GM19351 (cell line): ENCODE data around the gene DNMT3A.
A peak's percentile ranks its signal among the peaks of the same experiment; 100 is the strongest.

Experiments used
- ATAC-seq: cut with Tn5 transposase; IDR thresholded peaks from one replicate; pipeline ENCODE4 v1.9.1; 2021; ENCODE audit warnings: mild to moderate bottlenecking, moderate library complexity; ENCODE audit not compliant: unreplicated experiment

DNMT3A gene

GRCh38 chr2:25308599-25308998, 33.1 kb downstream of the DNMT3A start:
- no peak for ATAC-seq

DNA sequence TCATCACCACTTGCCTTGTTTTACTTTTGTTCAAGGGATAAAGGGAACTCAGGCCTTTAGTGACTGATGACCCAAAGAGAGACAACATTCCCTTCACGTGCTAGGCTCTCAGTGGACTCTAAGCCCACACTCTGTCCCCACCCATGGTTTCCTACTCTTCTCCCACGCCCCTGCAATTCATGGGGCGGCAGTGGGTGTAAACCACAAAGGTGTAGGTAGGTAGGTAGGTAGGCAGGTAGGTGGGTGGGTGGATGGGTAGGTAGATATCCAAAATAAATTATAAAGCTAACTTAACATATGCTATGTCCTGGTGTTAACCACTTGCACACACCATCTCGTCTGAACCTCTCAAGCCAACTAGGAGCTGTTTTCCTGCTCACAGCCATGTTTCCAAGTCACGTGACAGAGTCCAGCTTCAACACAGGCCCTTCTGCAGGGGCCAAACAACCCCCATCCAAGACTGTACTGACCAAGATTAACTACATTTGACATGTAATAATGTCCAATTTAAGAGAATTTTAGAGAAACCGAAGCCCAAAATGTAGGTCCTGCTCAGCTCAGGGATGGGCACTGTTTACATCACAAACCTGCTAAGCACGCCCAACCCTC, 33.7 kb downstream of the DNMT3A start:
- ATAC-seq: no peak

GRCh38 chr2:25306777-25307368, 34.9 kb downstream of the DNMT3A start:
- no peak for ATAC-seq

- no peak for ATAC-seq
These were observed 36.0 kb downstream of the DNMT3A start for GRCh38 chr2:25305775-25306174.

DNA sequence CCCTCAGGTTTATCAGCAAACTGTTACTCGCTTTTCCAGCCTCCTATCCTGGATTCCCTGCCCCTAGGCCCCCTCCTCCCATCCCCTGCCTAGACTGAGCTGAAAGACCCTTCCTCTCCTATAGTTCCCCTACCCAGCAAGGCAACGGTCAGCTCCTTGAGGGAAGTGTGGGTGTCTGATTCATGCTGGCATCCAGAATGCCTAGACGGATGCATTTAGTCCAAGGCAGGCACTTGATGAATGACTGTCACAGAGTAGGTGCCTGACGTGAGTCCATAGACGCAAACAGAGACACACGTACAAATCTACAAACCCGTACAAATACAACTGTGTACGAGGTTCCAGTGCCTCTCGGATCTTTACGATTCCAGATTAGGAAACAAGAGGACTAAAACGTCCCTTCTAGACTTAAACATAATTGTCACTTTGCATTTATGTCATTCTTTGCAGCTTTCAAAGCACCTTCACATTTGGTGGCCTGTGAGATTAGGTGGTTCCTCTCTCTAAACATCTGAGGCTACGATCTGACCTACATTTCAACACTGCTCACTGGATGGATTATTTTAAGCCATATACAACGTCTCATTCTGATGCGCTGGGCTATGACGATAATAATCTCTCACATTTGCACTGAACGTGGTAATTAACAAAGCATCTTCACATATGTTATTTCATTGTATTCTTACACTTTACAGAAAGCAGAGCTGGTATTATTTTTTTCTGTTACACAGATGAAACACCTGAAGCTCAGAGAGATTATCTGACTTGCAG, 36.7 kb downstream of the DNMT3A start:
- ATAC-seq: no peak

GRCh38 chr2:25304321-25304720, 37.4 kb downstream of the DNMT3A start:
- ATAC-seq: no peak

- ATAC-seq: no peak
These were observed 38.0 kb downstream of the DNMT3A start for GRCh38 chr2:25303633-25304236.

DNA sequence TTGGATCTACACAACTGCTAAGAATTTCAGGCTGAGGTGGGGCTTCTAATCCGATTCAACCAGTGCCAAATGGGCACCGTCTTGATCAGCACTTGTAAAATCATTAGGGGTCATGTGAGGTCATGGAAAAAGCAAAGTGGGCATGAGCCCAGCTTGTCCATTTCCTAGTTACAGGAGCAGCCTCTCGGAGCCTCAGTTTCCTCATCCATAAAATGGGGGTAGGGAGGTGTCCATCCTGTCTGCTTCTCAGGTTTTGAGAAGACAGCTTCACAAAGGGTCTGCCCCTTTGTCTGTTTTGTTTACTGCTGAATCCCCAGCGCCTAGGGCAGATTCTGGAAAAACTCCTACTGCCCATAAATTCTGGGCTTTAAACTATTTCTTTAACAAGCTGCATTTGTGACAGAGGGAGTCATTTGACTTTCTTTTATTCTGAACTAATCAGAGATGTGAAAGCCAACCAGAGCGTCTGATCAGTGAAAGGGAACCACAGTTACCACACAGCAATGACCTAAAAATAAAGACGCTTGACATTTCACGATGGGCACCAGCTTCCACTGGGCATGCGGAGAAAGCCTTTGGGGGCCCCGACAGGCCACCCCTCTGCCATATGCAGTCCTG, 38.9 kb downstream of the DNMT3A start:
- ATAC-seq: no peak

GRCh38 chr2:25301453-25302352, 40.0 kb downstream of the DNMT3A start:
- ATAC-seq: peak; percentile 96

DNA sequence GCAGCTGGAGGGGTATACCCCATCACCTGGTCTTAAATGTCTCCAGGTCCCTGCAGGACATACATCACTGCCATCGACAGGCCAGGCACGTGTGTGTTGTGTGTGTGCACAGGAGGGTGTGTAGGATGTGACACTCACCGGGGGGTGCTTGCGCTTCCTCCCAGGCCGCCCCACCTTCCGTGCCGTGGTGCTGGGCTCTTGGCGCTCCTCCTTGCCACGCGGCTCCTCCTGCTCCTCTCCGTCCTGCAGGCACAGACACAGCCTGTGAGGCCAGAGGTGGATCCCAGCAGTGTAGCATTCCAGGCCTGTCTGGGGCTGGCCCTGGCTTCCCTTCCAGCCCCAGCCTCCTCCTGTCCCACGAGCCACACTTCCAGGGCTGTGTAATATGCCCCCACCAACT, 41.7 kb downstream of the DNMT3A start:
- ATAC-seq: no peak

DNA sequence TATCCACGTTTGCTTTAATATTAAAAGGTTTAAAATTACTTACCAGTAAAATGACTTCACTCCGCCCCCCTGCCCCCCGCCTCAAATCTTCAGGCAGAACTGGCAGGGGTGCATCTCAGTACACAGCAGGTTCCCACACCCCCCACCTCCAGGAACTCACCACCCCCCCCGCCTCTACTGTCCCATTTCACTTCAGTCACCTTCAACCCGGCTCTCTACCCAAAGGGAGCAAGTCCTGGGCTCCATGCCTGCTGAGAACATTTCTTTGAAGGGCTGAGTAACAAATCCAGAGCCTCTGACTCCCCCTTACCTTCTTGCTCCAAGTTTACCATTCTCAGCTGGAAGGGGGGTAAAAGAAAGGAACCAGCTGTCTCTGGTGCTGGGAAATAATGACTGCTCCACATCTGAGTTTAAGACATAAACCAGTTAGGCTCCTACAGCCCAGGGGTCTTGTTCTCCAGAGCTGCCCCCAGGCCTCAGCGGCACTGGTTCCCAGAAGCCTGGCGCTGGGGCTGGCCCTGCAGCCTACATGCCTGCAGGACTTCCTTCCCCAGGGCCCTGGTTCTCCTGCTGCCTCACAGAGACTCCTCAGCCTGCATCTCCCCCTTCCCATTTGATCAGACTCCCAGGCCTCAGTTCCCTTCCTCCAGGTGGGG, 42.8 kb downstream of the DNMT3A start:
- no peak for ATAC-seq

- ATAC-seq: no peak
These were observed 44.0 kb downstream of the DNMT3A start for GRCh38 chr2:25297738-25298137.

DNA sequence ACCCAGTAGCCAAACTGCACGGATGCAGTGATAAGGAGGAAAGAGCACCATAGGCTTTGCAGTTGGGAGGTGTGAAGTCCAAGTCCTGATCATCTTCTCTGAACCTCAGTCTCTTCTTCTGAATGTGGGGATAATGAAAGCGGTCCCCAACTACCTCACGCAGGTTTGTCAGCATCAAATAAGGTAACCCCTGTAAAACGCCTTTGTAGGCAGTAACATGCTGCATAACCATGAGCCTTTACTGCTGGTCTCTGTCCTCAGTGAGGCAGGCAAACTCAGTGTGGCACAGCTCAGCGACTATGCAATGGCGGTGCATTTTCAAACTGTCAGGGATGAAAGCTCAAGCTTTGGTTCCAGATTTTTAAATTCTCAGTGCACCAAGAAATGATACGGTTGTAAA, 46.1 kb downstream of the DNMT3A start:
- no peak for ATAC-seq

DNA sequence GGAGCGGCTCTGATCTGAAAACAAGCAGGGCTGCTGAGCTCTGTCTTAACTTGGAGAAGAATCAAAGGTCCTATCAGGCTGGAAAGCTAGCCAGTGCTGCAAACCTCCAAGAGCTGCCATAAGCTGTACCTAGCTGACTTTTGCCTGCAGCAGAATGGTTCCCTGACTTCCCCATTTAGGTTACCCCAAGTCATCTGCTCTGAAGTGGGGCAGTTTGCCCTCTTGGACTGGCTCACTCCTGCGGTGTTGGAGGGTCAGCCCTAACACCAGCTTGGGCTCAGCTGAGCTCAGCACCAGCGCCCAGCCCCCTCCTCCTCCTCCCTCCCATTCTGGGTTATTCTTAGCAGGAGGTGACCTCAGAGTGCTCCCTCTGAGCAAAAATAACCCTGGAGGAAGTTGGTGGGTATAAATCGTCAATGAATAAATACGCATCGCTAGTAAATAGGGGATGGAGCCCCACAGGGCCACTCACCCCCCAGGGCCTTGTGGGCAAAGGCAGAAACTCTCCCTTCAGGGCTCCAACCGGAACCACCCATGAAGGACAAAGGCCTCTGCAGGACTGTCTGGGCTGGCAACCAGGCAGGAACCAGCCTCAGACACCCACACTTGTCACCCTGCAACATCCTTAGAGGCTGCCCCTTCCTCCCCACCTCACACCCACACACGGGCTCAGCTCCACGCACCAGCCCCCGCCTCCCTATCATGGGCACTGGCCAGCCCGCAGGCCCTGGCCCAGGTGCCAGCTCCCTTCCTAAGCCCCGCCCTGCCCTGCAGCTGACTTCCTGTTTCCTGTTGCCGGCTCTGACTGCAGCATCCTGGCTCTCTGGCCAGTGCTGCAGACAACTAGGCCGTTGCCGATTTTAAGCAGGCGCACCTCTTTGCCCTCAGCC, 46.9 kb downstream of the DNMT3A start:
- peak; percentile 94 for ATAC-seq

DNA sequence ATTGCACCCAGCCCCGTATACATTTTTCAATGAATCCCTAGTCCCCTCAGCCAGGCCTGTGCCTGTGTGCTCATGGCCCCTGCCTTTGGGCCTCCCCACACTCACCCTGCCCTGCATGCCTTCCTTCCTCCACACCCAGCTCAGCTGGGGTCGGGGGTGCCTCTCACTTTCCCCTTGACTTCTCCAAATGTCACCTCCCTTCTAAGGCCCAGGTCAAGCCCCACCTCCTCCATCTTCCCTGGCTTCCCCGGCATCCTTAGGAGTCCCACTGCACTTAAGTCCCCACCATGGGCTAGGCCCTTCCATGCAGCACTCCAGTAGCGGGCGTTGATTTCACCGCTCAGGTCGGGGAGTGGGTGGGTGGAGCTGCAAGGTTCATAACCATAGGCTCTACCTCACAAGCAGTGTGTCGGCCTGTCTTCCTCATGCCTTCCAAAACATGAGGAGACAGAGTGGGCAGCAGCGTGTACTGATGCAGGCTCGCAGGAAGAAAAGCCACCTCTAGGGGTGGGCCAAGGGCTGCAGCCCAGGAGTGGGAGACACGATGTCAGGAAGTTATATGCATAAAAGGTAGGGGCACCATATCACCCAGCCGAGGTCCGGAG, 47.7 kb downstream of the DNMT3A start:
- no peak for ATAC-seq

GRCh38 chr2:25293145-25293544, 48.6 kb downstream of the DNMT3A start:
- ATAC-seq: no peak

- no peak for ATAC-seq
These were observed 49.3 kb downstream of the DNMT3A start for GRCh38 chr2:25292408-25292807.

GRCh38 chr2:25290811-25291495, 50.8 kb downstream of the DNMT3A start:
- no peak for ATAC-seq
